HAP-1 (cell line): ENCODE results near the gene KIAA0232.
"Not testable (repeated sequence)": the region's sequence is repeated elsewhere in the genome, so short reads cannot be mapped to it uniquely, and the experiment has no call there.

ENCODE experiments used
- DNase-seq, 2 experiments: peaks; one replicate each; pipeline ENCODE4 v3.0.0-alpha.2; 2016 to 2020; ENCODE audit warnings: low spot score in 2 of 2
- H3K27me3 ChIP-seq: fragments of 250-450 bp; sonication (Bioruptor Pico); 2 replicates; pipeline ENCODE4 v1.5.1; 2020; ENCODE audit warnings: low read depth, mild to moderate bottlenecking, moderate library complexity
- H3K36me3 ChIP-seq: fragments of 250-450 bp; sonication (Bioruptor Pico); replicated peaks from 2 replicates; pipeline ENCODE4 v1.5.1; 2020; ENCODE audit warnings: mild to moderate bottlenecking
- H3K4me1 ChIP-seq: fragments of 250-450 bp; sonication (Bioruptor Pico); 2 replicates; pipeline ENCODE4 v1.5.1; 2020; ENCODE audit warnings: mild to moderate bottlenecking
- H3K4me3 ChIP-seq: fragments of 250-450 bp; sonication (Bioruptor Pico); 2 replicates; pipeline ENCODE4 v1.5.1; 2020; ENCODE audit warnings: mild to moderate bottlenecking, moderate library complexity
- H3K9me3 ChIP-seq: fragments of 250-450 bp; sonication (Bioruptor Pico); 2 replicates; pipeline ENCODE4 v1.5.1; 2020; ENCODE audit warnings: mild to moderate bottlenecking, moderate library complexity
- in situ Hi-C: fragments of 300-500 bp; cut with MboI; formaldehyde crosslinking; loops from 3 replicates; pipeline ENCODE4 v1.14.3; 2020; ENCODE audit warnings: low sequenced_read_pairs, inconsistent platforms, mixed read lengths

The KIAA0232 gene

GRCh38 chr4:6777636-6778281 is 4.8 kb upstream of the KIAA0232 start:
- Histone ChIP-seq H3K9me3 (no peaks in the 10 kb centered on the region), H3K4me1 (peaks cover 2% of the 10 kb centered on the region; the same call in 1 of the 2 replicates), H3K36me3 (no peaks in the 10 kb centered on the region), H3K27me3 (0 out of 2 replicates have a peak, but pooled peaks cover 6% of the 10 kb centered on the region), H3K4me3 (no peak overlapping the region)
- no peak for DNase-seq
- in situ Hi-C loops, result no loop called here

- Histone ChIP-seq H3K9me3 (no peaks in the 10 kb centered on the region), H3K36me3 (no peaks in the 10 kb centered on the region), H3K4me1 (peaks cover 2% of the 10 kb centered on the region; the same call in 1 of the 2 replicates), H3K4me3 (no peak overlapping the region), H3K27me3 (0 out of 2 replicates have a peak, but pooled peaks cover 6% of the 10 kb centered on the region)
- no peak for DNase-seq
- in situ Hi-C loops, result no loop called here
These were observed 4.1 kb upstream of the KIAA0232 start for GRCh38 chr4:6778435-6778834.

- Histone ChIP-seq H3K4me3 (no peak overlapping the region), H3K36me3 (no peaks in the 10 kb centered on the region), H3K9me3 (no peaks in the 10 kb centered on the region), H3K4me1 (peaks cover 10% of the 10 kb centered on the region; the same call in 1 of the 2 replicates), H3K27me3 (0 out of 2 replicates have a peak, but pooled peaks cover 4% of the 10 kb centered on the region)
- peak; percentile 54 to 63 for DNase-seq
- in situ Hi-C loops, result no loop called here
These were observed 2.6 kb upstream of the KIAA0232 start for GRCh38 chr4:6779667-6780565.

- no peak overlapping the region for H3K4me3 ChIP-seq
- peaks cover 10% of the 10 kb centered on the region; the same call in 1 of the 2 replicates for H3K4me1 ChIP-seq
- no peaks in the 10 kb centered on the region for H3K9me3 ChIP-seq
- in situ Hi-C loops, result no loop called here
- H3K27me3 ChIP-seq, result no peaks in the 10 kb centered on the region
- no peak for DNase-seq
- peaks cover 3% of the 10 kb centered on the region for H3K36me3 ChIP-seq
These were observed 1.4 kb upstream of the KIAA0232 start for GRCh38 chr4:6781113-6781512.

GRCh38 chr4:6781561-6781960 is 966 bp upstream of the KIAA0232 start:
- H3K36me3 ChIP-seq, result peaks cover 7% of the 10 kb centered on the region
- in situ Hi-C loops, result no loop called here
- peak overlapping the region; percentile 39 for H3K4me3 ChIP-seq
- peaks cover 10% of the 10 kb centered on the region; the same call in 1 of the 2 replicates for H3K4me1 ChIP-seq
- no peaks in the 10 kb centered on the region for H3K27me3 ChIP-seq
- H3K9me3 ChIP-seq, result no peaks in the 10 kb centered on the region
- no peak for DNase-seq

GRCh38 chr4:6782846-6783110 is 251 bp downstream of the KIAA0232 start:
- in situ Hi-C loops, result no loop called here
- Histone ChIP-seq H3K9me3 (no peaks in the 10 kb centered on the region), H3K27me3 (no peaks in the 10 kb centered on the region), H3K4me3 (peak overlapping the region; percentile 96), H3K36me3 (peaks cover 15% of the 10 kb centered on the region), H3K4me1 (peaks cover 10% of the 10 kb centered on the region; the same call in 1 of the 2 replicates)
- DNase-seq, result no peak

GRCh38 chr4:6783111-6783981 is 819 bp downstream of the KIAA0232 start:
- in situ Hi-C loops, result no loop called here
- peak overlapping the region; percentile 96 for H3K4me3 ChIP-seq
- peaks cover 17% of the 10 kb centered on the region for H3K36me3 ChIP-seq
- H3K4me1 ChIP-seq, result peaks cover 10% of the 10 kb centered on the region; the same call in 1 of the 2 replicates
- peak; percentile 87 to 94 for DNase-seq
- H3K27me3 ChIP-seq, result no peaks in the 10 kb centered on the region
- H3K9me3 ChIP-seq, result no peaks in the 10 kb centered on the region

GRCh38 chr4:6785572-6785925 is 3.0 kb downstream of the KIAA0232 start:
- no peak overlapping the region for H3K4me3 ChIP-seq
- DNase-seq, result no peak
- 0 out of 2 replicates have a peak, but pooled peaks cover 10% of the 10 kb centered on the region for H3K4me1 ChIP-seq
- H3K9me3 ChIP-seq, result no peaks in the 10 kb centered on the region
- no peaks in the 10 kb centered on the region for H3K27me3 ChIP-seq
- H3K36me3 ChIP-seq, result peaks cover 21% of the 10 kb centered on the region
- in situ Hi-C loops, result no loop called here

- Histone ChIP-seq H3K4me1 (0 out of 2 replicates have a peak, but pooled peaks cover 8% of the 10 kb centered on the region), H3K27me3 (no peaks in the 10 kb centered on the region), H3K4me3 (no peak overlapping the region), H3K9me3 (no peaks in the 10 kb centered on the region), H3K36me3 (peaks cover 21% of the 10 kb centered on the region)
- DNase-seq, result no peak
- in situ Hi-C loops, result no loop called here
These were observed 5.6 kb downstream of the KIAA0232 start for GRCh38 chr4:6788123-6788522.

- H3K4me3 ChIP-seq, H3K9me3 ChIP-seq, H3K27me3 ChIP-seq, H3K4me1 ChIP-seq, in situ Hi-C loops, DNase-seq: not testable (repeated sequence)
- peaks cover 16% of the 10 kb centered on the region for H3K36me3 ChIP-seq
These were observed 8.7 kb downstream of the KIAA0232 start for GRCh38 chr4:6791245-6791644.

GRCh38 chr4:6791796-6792195 is 9.3 kb downstream of the KIAA0232 start:
- H3K27me3 ChIP-seq, in situ Hi-C loops, H3K9me3 ChIP-seq, H3K4me1 ChIP-seq, DNase-seq, H3K4me3 ChIP-seq: not testable (repeated sequence)
- peaks cover 14% of the 10 kb centered on the region for H3K36me3 ChIP-seq

GRCh38 chr4:6794189-6794588 is 11.7 kb downstream of the KIAA0232 start:
- Histone ChIP-seq H3K4me3 (no peak overlapping the region), H3K9me3 (no peaks in the 10 kb centered on the region), H3K4me1 (no peaks in the 10 kb centered on the region), H3K36me3 (peaks cover 4% of the 10 kb centered on the region; the same call in 1 of the 2 replicates), H3K27me3 (no peaks in the 10 kb centered on the region)
- in situ Hi-C loops, result no loop called here
- no peak for DNase-seq

- Histone ChIP-seq H3K27me3 (no peaks in the 10 kb centered on the region), H3K4me1 (no peaks in the 10 kb centered on the region), H3K4me3 (no peak overlapping the region), H3K36me3 (peaks cover 5% of the 10 kb centered on the region; the same call in 1 of the 2 replicates), H3K9me3 (no peaks in the 10 kb centered on the region)
- DNase-seq, result no peak
- in situ Hi-C loops, result no loop called here
These were observed 13.3 kb downstream of the KIAA0232 start for GRCh38 chr4:6795821-6796220.
